ENCODE measurements around the gene GSTO1.

- TF ChIP-seq PATZ1 (CRISPR knock-in tag; IDR thresholded peaks at IDR 0.05; ENCODE audit: borderline replicate concordance), result no peak
- TF ChIP-seq RARB (CRISPR knock-in tag; IDR thresholded peaks at IDR 0.05), result no peak
- TF ChIP-seq BACH2 (CRISPR knock-in tag; IDR thresholded peaks at IDR 0.05; ENCODE audit: borderline replicate concordance), result no peak
- no peak for TF ChIP-seq ZNF8 (CRISPR knock-in tag; IDR thresholded peaks at IDR 0.05)
- TF ChIP-seq OSR1 (CRISPR knock-in tag; IDR thresholded peaks at IDR 0.05), result no peak
- TF ChIP-seq PPARA (CRISPR knock-in tag; IDR thresholded peaks at IDR 0.05; ENCODE audit: borderline replicate concordance), result no peak
- no peak for TF ChIP-seq ZFP30 (CRISPR knock-in tag; IDR thresholded peaks at IDR 0.05)
- no peak for TF ChIP-seq GLIS3 (CRISPR knock-in tag; IDR thresholded peaks at IDR 0.05)
- TF ChIP-seq CREB5 (CRISPR knock-in tag; IDR thresholded peaks at IDR 0.05; ENCODE audit: low read depth), result no peak
- TF ChIP-seq ZFP3 (CRISPR knock-in tag; IDR thresholded peaks at IDR 0.05), result no peak
- TF ChIP-seq ZC3H10 (CRISPR knock-in tag; IDR thresholded peaks at IDR 0.05), result no peak
These were observed 47.4 kb downstream of the GSTO1 start for GRCh38 chr10:104301907-104302690.
